Inferior parietal cortex (tissue), 1 donor: ENCODE results near the gene CDKAL1.
"Not testable (repeated sequence)": the region's sequence is repeated elsewhere in the genome, so short reads cannot be mapped to it uniquely, and the experiment has no call there.

Experiments used
- DNase-seq: peaks from one replicate; pipeline ENCODE4 v3.0.0-alpha.2; 2016; ENCODE audit errors: extremely low spot score

The CDKAL1 gene

GRCh38 chr6:21254460-21254859 lies 720.2 kb downstream of the CDKAL1 start:
- not testable (repeated sequence) for DNase-seq

- no peak for DNase-seq
Measured at GRCh38 chr6:21256197-21256596, 721.9 kb downstream of the CDKAL1 start.

- no peak for DNase-seq
Measured at GRCh38 chr6:21257125-21257524, 722.9 kb downstream of the CDKAL1 start.

GRCh38 chr6:21258665-21259064 lies 724.4 kb downstream of the CDKAL1 start:
- DNase-seq = no peak

GRCh38 chr6:21259660-21260059 lies 725.4 kb downstream of the CDKAL1 start:
- no peak for DNase-seq

- DNase-seq = no peak
Measured at GRCh38 chr6:21262504-21262903, 728.2 kb downstream of the CDKAL1 start.

GRCh38 chr6:21263531-21264287 lies 729.5 kb downstream of the CDKAL1 start:
- no peak for DNase-seq

GRCh38 chr6:21264288-21265033 lies 730.2 kb downstream of the CDKAL1 start:
- no peak for DNase-seq

- no peak for DNase-seq
Measured at GRCh38 chr6:21265034-21265729, 730.9 kb downstream of the CDKAL1 start.

- DNase-seq = no peak
Measured at GRCh38 chr6:21265730-21266044, 731.4 kb downstream of the CDKAL1 start.

GRCh38 chr6:21270636-21271201 lies 736.5 kb downstream of the CDKAL1 start:
- no peak for DNase-seq

- no peak for DNase-seq
Measured at GRCh38 chr6:21271428-21272155, 737.3 kb downstream of the CDKAL1 start.

GRCh38 chr6:21273451-21273850 lies 739.2 kb downstream of the CDKAL1 start:
- DNase-seq = no peak

GRCh38 chr6:21274851-21275250 lies 740.6 kb downstream of the CDKAL1 start:
- DNase-seq = no peak

GRCh38 chr6:21277601-21278374 lies 743.5 kb downstream of the CDKAL1 start:
- no peak for DNase-seq

- DNase-seq = no peak
Measured at GRCh38 chr6:21278375-21278745, 744.1 kb downstream of the CDKAL1 start.

GRCh38 chr6:21279619-21280018 lies 745.4 kb downstream of the CDKAL1 start:
- no peak for DNase-seq

- no peak for DNase-seq
Measured at GRCh38 chr6:21281366-21281765, 747.1 kb downstream of the CDKAL1 start.
